Spleen (tissue), 11 donors: Measurements from ENCODE around the gene ETFB. TPM values are rescaled to one million over a fixed set of nuclear protein-coding genes. Genes with fewer than 3 reads are reported as not detected.
"Not testable (repeated sequence)": the region's sequence is repeated elsewhere in the genome, so short reads cannot be mapped to it uniquely, and the experiment has no call there.

Source experiments
- DNase-seq: peaks from one replicate; pipeline ENCODE4 v3.0.0-alpha.2; 2020
- H3K27ac ChIP-seq, 8 donors: fragments of 200-600 bp; sonication (generic) in 7 of 8; 1 replicate in 4 of 8; 2 replicates in 4 of 8; pipeline versions ENCODE4 v1.5.0 to v1.8.0; 2016 to 2021; ENCODE audit warnings: inconsistent platforms in 4 of 8, mild to moderate bottlenecking in 4 of 8, moderate library complexity in 1 of 8
- H3K27me3 ChIP-seq, 7 donors: fragments of 200-600 bp; sonication (generic) in 6 of 7; replicated peaks in 1 of 7; 1 replicate in 4 of 7; 2 replicates in 3 of 7; pipeline versions ENCODE4 v1.5.0 to v1.8.0; 2016 to 2021; ENCODE audit warnings: inconsistent platforms in 3 of 7, mild to moderate bottlenecking in 1 of 7
- H3K36me3 ChIP-seq, 6 donors: fragments of 200-600 bp; sonication (generic) in 5 of 6; 1 replicate in 4 of 6; 2 replicates in 2 of 6; pipeline versions ENCODE4 v1.5.0 to v1.8.0; 2016 to 2021; ENCODE audit warnings: inconsistent platforms in 2 of 6
- H3K4me1 ChIP-seq, 6 donors: fragments of 200-600 bp; sonication (generic) in 5 of 6; 1 replicate in 3 of 6; 2 replicates in 3 of 6; pipeline versions ENCODE4 v1.5.0 to v1.8.0; 2016 to 2021; ENCODE audit warnings: inconsistent platforms in 3 of 6
- H3K4me3 ChIP-seq, 8 donors: fragments of 200-600 bp; sonication (generic) in 7 of 8; 1 replicate in 4 of 8; 2 replicates in 4 of 8; pipeline versions ENCODE4 v1.5.0 to v1.8.0; 2016 to 2021; ENCODE audit warnings: inconsistent platforms in 4 of 8, mild to moderate bottlenecking in 4 of 8, moderate library complexity in 2 of 8
- H3K9me3 ChIP-seq, 8 donors: fragments of 200-600 bp; sonication (generic) in 7 of 8; 1 replicate in 4 of 8; 2 replicates in 4 of 8; pipeline versions ENCODE4 v1.5.0 to v1.8.0; 2016 to 2021; ENCODE audit warnings: inconsistent platforms in 4 of 8
- POLR2A ChIP-seq, 3 donors: fragments of 450-650 bp; IDR thresholded peaks; one replicate each; pipeline ENCODE4 v1.5.1; 2017; ENCODE audit warnings: antibody characterized with exemption in 3 of 3, mild to moderate bottlenecking in 1 of 3
- POLR2AphosphoS5 ChIP-seq, 3 donors: sonication (generic); formaldehyde crosslinking; IDR thresholded peaks; one replicate each; pipeline ENCODE4 v1.5.1; 2017; ENCODE audit warnings: antibody characterized with exemption in 3 of 3
- WGBS, 5 donors: extraction: QIAGEN DNeasy Blood & Tissue Kit in 3 of 5; methylation state at CpG; one replicate each; pipeline versions ENCODE4 v1.1.5 to v1.1.7; 2013 to 2018; 5-methylcytosine and 5-hydroxymethylcytosine counted together
- intact Hi-C: fragments of 100-400 bp; cut with DNase I; formaldehyde crosslinking; loops from one replicate; pipeline ENCODE4 v1.15.0; 2023; ENCODE audit warnings: low total_unique reads
- polyA plus RNA-seq, 3 donors: library from polyadenylated mRNA; stranded (reverse); fragments of 200-250 nt; gene quantifications; one replicate each; pipeline ENCODE4 v1.2.1, GENCODE V29; 2013
- total RNA-seq, 7 donors: library from RNA; depleted of rRNA in 3 of 7; stranded (reverse); fragments of >200 nt in 3 of 7; fragmentation: NEBNext Ultra II Directional in 4 of 7; extraction: Animal tissue kit (Norgen Biotek cat#: 25700) in 4 of 7; gene quantifications; one replicate each; pipeline versions ENCODE4 v1.1.0 to v1.2.1, GENCODE V29; 2016 to 2021
- TF ChIP-seq, protein P1 (sequence below), 11 experiments: fragments of 200-600 bp in 7 of 11; fragments of 450-650 bp in 4 of 11; sonication (generic) in 4 of 11; IDR thresholded peaks in 8 of 11; conservative IDR thresholded peaks in 3 of 11; 1 replicate in 7 of 11; 2 replicates in 4 of 11; pipeline versions ENCODE4 v1.4.0 to v1.8.0; 2016 to 2021; ENCODE audit warnings: antibody characterized with exemption in 11 of 11, inconsistent platforms in 4 of 11, mild to moderate bottlenecking in 1 of 11
- donor health status: healthy with polysubstance abuse.
- donor health status: DM: no; HTN: no; CAD: no; lungs with moderate emphysema.
- donor health status: DM: no; HTN: no; CAD: no.
- donor health status: Bipolar disorder and iron deficiency.
- donor health status: healthy.
- donor health status: DM: no; HTN: no; CAD: no.
- donor health status: DM: yes; HTN: yes; CAD: no.

ETFB gene
- total and polyA plus RNA-seq, 10 donors: 41.4 to 133 (median 71.0) TPM

DNA sequence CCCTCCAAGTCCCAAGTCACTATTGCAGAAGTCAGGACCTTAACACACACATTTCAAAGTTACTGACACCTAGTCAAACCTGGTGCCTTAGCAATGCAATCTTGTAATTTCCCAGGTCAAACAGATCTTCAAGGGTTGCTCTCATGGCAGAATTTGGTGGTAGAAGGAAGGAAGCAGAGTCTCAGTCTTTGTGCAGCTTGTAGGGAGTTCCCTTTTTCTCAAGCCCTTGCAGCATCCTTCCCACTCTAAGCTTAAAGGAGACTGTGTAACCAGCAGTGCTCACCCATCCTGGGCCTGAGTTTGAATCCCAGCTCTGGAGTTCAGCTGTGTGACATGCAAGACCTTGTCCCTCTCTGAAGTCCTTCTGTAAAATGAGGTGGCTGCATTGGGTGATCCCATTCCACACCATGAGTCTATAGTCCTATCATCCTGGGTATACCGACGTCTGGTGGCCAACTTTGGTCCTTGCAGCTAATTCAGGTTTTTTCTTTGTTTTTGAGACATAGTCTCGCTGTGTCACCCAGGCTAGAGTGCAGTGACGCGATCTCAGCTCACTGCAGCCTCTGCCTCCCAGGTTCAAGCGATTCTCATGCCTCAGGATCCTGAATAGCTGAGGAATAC, 41.4 kb upstream of the ETFB start:
- H3K27ac ChIP-seq: peak overlapping the region in 7 of 8 donors; percentile 63 to 87 (median 79)
- no peaks in the 10 kb centered on the region for H3K27me3 ChIP-seq
- H3K36me3 ChIP-seq: peaks cover 0 to 24% (median 2%) of the 10 kb centered on the region in 6 donors
- peak; percentile 51 for DNase-seq
- intact Hi-C loops: no loop called here
- peaks cover 0 to 10% (median 5%) of the 10 kb centered on the region in 8 donors for H3K9me3 ChIP-seq
- H3K4me1 ChIP-seq: peaks cover 3 to 52% (median 26%) of the 10 kb centered on the region in 6 donors
- H3K4me3 ChIP-seq: peak overlapping the region in 1 of 8 donors; percentile 35
- 41 to 62% (median 46%) methylated on average over 6 of the region's 6 CpGs for WGBS, 5 donors
- TF ChIP-seq POLR2AphosphoS5 (IDR thresholded peaks at IDR 0.05) (no peak), POLR2A (IDR thresholded peaks at IDR 0.05) (no peak)
- TF ChIP-seq, protein P1, sequence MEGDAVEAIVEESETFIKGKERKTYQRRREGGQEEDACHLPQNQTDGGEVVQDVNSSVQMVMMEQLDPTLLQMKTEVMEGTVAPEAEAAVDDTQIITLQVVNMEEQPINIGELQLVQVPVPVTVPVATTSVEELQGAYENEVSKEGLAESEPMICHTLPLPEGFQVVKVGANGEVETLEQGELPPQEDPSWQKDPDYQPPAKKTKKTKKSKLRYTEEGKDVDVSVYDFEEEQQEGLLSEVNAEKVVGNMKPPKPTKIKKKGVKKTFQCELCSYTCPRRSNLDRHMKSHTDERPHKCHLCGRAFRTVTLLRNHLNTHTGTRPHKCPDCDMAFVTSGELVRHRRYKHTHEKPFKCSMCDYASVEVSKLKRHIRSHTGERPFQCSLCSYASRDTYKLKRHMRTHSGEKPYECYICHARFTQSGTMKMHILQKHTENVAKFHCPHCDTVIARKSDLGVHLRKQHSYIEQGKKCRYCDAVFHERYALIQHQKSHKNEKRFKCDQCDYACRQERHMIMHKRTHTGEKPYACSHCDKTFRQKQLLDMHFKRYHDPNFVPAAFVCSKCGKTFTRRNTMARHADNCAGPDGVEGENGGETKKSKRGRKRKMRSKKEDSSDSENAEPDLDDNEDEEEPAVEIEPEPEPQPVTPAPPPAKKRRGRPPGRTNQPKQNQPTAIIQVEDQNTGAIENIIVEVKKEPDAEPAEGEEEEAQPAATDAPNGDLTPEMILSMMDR (IDR thresholded peaks at IDR 0.05 in 8 of 11, conservative IDR thresholded peaks at IDR 0.05 in 3 of 11): peak in 8 of 11 experiments; percentile 22 to 54 (median 49)

- H3K27ac ChIP-seq: no peak overlapping the region
- peak; percentile 10 for DNase-seq
- peaks cover 4 to 24% (median 16%) of the 10 kb centered on the region in 8 donors for H3K9me3 ChIP-seq
- no peaks in the 10 kb centered on the region for H3K27me3 ChIP-seq
- H3K4me1 ChIP-seq: peaks cover 0 to 30% (median 4%) of the 10 kb centered on the region in 6 donors
- WGBS, 5 donors: 92 to 97% (median 94%) methylated on average over 9 of the region's 9 CpGs
- H3K36me3 ChIP-seq: no peaks in the 10 kb centered on the region
- no peak overlapping the region for H3K4me3 ChIP-seq
- intact Hi-C loops: no loop called here
- TF ChIP-seq POLR2AphosphoS5 (IDR thresholded peaks at IDR 0.05): no peak
- TF ChIP-seq, protein P1 (IDR thresholded peaks at IDR 0.05 in 8 of 11, conservative IDR thresholded peaks at IDR 0.05 in 3 of 11): no peak
- TF ChIP-seq POLR2A (IDR thresholded peaks at IDR 0.05): no peak
Measured at GRCh38 chr19:51402117-51402516, 35.9 kb upstream of the ETFB start.

DNA sequence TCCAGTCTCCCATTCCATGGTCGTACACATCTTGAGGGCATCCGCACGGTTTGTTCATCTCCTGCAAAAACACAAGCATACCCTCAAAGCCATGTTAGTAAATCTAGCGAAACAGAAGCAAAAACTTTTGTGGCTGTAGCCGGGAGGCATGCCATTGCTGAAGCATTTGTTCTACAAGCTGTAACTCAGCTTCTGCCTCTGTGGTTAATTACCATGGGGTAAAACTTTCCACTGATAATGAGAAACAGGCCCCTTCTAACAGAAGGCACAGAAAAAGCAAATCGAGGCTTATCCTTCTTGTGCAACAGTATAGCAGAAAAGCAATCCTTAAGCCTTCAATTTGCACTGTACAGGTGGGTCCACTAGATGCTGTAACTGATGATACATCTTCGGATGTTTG, 33.7 kb upstream of the ETFB start:
- not testable (repeated sequence) for DNase-seq, H3K27ac ChIP-seq, H3K27me3 ChIP-seq, H3K36me3 ChIP-seq, H3K4me3 ChIP-seq
- H3K4me1 ChIP-seq: peaks cover 0 to 29% (median 9%) of the 10 kb centered on the region in 6 donors
- peaks cover 4 to 24% (median 16%) of the 10 kb centered on the region in 8 donors for H3K9me3 ChIP-seq
- intact Hi-C loops: loop anchor here (10.0 kb wide), 1 partner anchor 55 kb away; the partner anchor contains the start of gene VSIG10L
- 76 to 93% (median 80%) methylated on average over 7 of the region's 7 CpGs for WGBS, 5 donors

GRCh38 chr19:51399231-51399630, 33.0 kb upstream of the ETFB start:
- Histone ChIP-seq H3K4me3 (no peak overlapping the region), H3K27me3 (no peaks in the 10 kb centered on the region), H3K36me3 (no peaks in the 10 kb centered on the region), H3K9me3 (peaks cover 4 to 24% (median 16%) of the 10 kb centered on the region in 8 donors), H3K27ac (no peak overlapping the region), H3K4me1 (peaks cover 4 to 36% (median 16%) of the 10 kb centered on the region in 6 donors)
- DNase-seq: no peak
- WGBS, 5 donors: 88 to 97% (median 91%) methylated on average over 5 of the region's 5 CpGs
- TF ChIP-seq, protein P1 (IDR thresholded peaks at IDR 0.05 in 8 of 11, conservative IDR thresholded peaks at IDR 0.05 in 3 of 11): no peak
- no peak for TF ChIP-seq POLR2AphosphoS5 (IDR thresholded peaks at IDR 0.05)
- TF ChIP-seq POLR2A (IDR thresholded peaks at IDR 0.05): no peak
- intact Hi-C loops: loop anchor here (10.0 kb wide), 1 partner anchor 54 kb away; the partner anchor contains the start of gene VSIG10L
